Esophagus squamous epithelium (tissue), 4 donors: Measurements from ENCODE around the gene GMDS.

Experiments
- POLR2A ChIP-seq, 4 donors: fragments of 450-650 bp; IDR thresholded peaks; one replicate each; pipeline ENCODE4 v1.6.1; 2017; ENCODE audit warnings: antibody characterized with exemption in 4 of 4, mild to moderate bottlenecking in 4 of 4, moderate library complexity in 3 of 4
- TF ChIP-seq, protein P1 (sequence below), 6 experiments: fragments of 450-650 bp in 4 of 6; fragments of 200-600 bp in 2 of 6; sonication (generic) in 2 of 6; IDR thresholded peaks; one replicate each; pipeline ENCODE4 v1.5.1; 2016 to 2019; ENCODE audit warnings: antibody characterized with exemption in 6 of 6, mild to moderate bottlenecking in 4 of 6, moderate library complexity in 4 of 6

DNA sequence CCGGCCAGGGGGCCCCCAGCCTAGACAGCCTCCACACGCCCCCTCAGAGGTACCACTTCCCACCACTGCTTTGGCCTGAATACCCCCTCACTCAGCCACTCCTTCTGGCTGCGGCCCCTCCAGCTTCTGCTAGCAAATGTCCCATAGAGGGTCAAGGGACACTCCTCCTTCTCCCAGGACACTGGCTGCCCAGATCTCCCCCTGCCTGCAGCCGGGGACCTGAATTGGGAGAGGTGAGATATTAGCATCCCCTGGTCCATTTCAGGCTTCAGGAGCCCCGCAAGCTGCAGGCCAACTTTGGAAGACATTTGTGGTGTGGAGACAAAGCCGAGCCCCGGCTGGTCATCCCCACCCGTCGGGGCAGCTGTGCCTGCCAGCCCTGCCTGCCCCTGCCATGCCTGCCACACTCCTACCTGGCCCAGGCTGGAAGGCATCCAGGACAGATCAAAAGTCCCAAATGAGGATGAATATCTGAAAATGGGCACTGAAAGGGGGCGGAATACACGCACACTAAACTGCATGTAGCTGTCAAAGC, 668.2 kb downstream of the GMDS start:
- TF ChIP-seq, protein P1, sequence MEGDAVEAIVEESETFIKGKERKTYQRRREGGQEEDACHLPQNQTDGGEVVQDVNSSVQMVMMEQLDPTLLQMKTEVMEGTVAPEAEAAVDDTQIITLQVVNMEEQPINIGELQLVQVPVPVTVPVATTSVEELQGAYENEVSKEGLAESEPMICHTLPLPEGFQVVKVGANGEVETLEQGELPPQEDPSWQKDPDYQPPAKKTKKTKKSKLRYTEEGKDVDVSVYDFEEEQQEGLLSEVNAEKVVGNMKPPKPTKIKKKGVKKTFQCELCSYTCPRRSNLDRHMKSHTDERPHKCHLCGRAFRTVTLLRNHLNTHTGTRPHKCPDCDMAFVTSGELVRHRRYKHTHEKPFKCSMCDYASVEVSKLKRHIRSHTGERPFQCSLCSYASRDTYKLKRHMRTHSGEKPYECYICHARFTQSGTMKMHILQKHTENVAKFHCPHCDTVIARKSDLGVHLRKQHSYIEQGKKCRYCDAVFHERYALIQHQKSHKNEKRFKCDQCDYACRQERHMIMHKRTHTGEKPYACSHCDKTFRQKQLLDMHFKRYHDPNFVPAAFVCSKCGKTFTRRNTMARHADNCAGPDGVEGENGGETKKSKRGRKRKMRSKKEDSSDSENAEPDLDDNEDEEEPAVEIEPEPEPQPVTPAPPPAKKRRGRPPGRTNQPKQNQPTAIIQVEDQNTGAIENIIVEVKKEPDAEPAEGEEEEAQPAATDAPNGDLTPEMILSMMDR (IDR thresholded peaks at IDR 0.05): no peak
- no peak for TF ChIP-seq POLR2A (IDR thresholded peaks at IDR 0.05)
